GM12875 (cell line): ENCODE results near the gene TESMIN.

ENCODE experiments used
- H3K4me3 ChIP-seq: one replicate; pipeline ENCODE4 v1.5.1; 2011; ENCODE audit warnings: low read depth, low read length, control low read depth
- TF ChIP-seq, protein P1 (sequence below): IDR thresholded peaks from 2 replicates; pipeline ENCODE4 v1.5.1; 2011; ENCODE audit warnings: low read depth, mild to moderate bottlenecking, control low read depth, inconsistent platforms, low read length, moderate library complexity, borderline replicate concordance; ENCODE audit not compliant: insufficient read depth

Gene TESMIN

DNA sequence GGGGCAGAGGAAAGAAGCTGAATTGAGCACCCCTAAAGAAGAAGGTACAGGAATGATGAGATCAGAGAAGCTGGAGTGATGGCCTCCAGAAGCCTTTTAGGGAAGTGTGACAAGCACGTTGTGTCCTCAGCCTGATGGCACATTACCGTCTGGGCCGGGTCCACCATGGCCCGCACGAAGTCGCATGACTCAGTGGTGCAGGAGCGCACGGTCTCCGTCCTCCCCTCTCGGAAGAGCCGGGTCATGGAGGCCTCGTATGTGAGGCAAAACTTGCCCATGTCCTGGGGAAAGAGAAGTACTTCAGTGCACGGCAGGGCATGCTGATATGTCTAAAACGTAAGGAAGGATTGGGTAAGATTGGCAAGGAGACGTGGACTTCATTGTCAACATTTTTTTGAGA is 11.2 kb upstream of the TESMIN start:
- TF ChIP-seq, protein P1, sequence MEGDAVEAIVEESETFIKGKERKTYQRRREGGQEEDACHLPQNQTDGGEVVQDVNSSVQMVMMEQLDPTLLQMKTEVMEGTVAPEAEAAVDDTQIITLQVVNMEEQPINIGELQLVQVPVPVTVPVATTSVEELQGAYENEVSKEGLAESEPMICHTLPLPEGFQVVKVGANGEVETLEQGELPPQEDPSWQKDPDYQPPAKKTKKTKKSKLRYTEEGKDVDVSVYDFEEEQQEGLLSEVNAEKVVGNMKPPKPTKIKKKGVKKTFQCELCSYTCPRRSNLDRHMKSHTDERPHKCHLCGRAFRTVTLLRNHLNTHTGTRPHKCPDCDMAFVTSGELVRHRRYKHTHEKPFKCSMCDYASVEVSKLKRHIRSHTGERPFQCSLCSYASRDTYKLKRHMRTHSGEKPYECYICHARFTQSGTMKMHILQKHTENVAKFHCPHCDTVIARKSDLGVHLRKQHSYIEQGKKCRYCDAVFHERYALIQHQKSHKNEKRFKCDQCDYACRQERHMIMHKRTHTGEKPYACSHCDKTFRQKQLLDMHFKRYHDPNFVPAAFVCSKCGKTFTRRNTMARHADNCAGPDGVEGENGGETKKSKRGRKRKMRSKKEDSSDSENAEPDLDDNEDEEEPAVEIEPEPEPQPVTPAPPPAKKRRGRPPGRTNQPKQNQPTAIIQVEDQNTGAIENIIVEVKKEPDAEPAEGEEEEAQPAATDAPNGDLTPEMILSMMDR, result no peak
- no peak overlapping the region for H3K4me3 ChIP-seq

DNA sequence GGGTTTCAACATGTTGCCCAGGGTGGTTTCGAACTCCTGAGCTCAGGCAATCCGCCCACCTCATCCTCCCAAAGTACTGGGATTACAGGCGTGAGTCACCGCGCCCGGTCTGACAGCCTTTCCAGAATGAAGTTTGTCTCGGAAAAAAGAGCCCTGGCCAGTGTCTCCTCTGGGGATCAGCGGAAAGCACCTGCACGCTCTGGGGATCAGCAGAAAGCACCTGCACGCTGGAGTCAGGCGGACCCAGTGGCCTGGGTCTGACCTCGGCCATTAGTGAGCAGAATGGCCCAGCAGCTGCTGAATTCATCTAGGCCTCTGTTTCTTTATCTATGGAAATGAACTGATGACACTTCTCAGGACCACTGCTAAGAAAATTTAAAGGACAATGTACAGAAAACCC is 10.5 kb upstream of the TESMIN start:
- no peak overlapping the region for H3K4me3 ChIP-seq
- TF ChIP-seq, protein P1, result no peak

DNA sequence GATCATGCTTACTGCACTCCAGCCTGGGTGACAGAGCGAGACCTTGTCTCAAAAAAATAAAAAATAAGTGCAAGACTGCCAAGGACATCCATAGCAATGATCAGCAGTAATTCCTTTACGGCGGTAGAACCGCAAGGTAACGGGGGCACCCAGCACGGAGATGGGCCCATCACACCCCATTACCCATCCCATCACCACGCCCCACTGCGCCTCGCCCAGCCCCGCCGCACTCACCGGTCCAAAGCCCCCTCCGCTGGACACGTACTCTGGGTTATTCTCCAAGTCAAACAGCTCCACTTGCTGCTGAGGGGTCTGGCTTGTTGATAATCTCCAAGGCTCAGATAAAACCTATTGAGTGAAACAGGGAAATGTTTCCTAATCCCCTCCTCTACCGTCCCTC is 8.7 kb upstream of the TESMIN start:
- TF ChIP-seq, protein P1, result no peak
- H3K4me3 ChIP-seq, result no peak overlapping the region

DNA sequence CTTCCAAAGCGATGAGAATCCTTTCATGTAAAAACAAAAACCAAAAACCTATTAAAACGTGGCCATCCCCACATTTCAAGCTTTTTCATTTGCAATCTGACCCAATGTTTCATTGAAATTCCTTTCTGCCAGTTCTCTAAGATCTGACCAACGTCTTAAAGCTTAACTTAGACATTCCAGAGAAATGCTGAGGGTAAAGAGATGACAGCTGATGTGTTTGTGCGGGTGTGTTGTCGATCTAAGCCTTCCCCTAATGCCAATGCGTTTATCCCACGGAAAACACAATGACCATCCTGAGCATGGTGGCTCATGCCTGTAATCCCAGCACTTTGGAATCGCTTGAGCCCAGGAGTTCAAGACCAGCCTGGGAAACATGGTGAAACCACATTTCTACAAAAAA is 6.4 kb upstream of the TESMIN start:
- TF ChIP-seq, protein P1, result no peak
- H3K4me3 ChIP-seq, result no peak overlapping the region

DNA sequence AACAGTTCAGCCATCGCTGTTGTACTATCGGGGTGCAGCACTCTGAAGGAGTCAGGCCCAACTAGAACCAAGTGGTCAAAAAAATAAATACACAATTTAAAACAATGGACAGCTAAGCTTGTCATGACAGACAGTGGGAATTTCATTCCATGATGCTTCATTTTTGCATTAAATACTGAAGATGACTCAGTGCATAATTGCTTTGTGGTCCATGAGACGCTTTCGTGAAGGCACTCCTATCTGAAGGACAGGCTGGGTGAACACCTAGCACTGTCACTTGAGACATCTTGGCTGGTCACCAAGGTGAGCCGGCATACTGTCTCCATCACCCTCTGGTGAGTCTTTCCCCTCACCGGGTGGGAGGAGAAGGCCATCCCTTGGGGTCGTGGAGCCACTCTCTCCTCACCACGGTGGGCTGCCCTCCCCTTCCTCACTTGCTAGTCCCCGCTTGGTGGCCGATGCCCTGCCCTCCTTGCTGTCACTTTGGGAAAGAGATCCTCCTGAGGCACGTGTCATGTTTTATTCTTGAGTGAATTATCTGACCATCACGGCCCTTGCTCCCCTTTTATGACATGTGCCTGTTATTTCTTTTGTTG is 4.9 kb upstream of the TESMIN start:
- H3K4me3 ChIP-seq, result no peak overlapping the region
- TF ChIP-seq, protein P1, result no peak

DNA sequence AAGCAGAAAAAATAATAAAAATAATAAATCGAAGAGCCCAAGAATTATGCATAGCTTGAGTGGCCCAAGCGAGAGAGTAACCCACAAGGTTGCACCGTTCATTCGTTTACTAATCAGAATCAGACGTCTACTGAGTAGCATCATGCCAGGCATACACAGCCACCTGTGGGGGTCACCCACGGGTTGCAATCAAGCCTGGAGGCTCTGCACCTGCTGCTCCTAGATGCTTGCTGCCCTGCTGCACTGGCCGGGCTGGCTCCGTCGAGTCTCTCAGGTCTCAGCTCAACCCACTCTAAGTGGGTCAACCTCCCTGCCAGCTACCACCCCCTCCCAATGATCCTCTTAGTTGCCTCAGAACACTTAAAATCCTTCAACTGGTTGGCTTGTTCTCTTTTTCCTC is 2.0 kb upstream of the TESMIN start:
- no peak overlapping the region for H3K4me3 ChIP-seq
- TF ChIP-seq, protein P1, result no peak

DNA sequence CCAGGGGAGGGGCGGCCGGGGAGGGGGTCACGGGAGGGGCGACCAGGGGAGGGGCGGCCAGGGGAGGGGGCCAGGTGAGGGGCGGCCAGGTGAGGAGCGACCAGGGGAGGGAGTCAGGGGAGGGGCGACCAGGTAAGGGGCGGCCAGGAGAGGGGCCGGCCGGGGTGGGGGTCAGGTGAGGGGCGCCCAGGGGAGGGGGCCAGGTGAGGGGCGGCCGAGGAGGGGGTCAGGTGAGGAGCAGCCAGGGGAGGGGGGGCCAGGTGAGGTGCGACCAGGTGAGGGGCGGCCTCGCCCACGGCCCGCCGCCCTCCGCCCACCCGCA is 355 bp downstream of the TESMIN start:
- H3K4me3 ChIP-seq, result peak overlapping the region; percentile 42

More for the DNA sequence above, 355 bp downstream of the TESMIN start:
- TF ChIP-seq, protein P1, result no peak
